Measurements from ENCODE around the gene OR4F6. TPM values are rescaled to one million over a fixed set of nuclear protein-coding genes. Genes with fewer than 3 reads are reported as not detected.

The OR4F6 gene
- total RNA-seq, 1 donor from 2014 or later = not detected

DNA sequence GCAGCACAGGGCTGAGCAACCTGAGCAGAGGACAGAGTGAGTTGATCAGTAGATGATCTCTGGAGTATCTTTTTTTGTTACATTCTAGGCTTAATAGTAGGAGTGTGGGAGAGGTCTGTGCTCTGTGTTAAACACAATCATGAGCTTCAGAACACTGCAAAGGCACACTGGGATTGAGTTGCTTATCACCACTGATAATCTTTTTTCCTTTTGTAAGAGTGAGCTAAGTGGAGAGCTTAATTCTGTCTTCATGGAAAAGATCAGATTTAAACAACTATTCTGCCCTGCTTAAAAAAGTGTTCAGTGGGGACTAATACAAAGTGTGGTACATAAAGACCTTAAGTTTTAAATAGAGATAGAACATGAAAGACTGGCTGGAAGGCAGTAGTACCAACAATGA, 1.1 kb downstream of the OR4F6 start:
- no peak for DNase-seq
- Mint-ChIP-seq H3K27me3 (peaks cover 11% of the 10 kb centered on the region), H3K4me3 (no peak overlapping the region), H3K4me1 (no peaks in the 10 kb centered on the region), H3K27ac (no peak overlapping the region), H3K9me3 (no peaks in the 10 kb centered on the region), H3K36me3 (ENCODE audit: low read depth) (no peaks in the 10 kb centered on the region)
- ChIA-PET POLR2A (no interaction called here), CTCF (no interaction called here)
- TF ChIP-seq, protein P1, sequence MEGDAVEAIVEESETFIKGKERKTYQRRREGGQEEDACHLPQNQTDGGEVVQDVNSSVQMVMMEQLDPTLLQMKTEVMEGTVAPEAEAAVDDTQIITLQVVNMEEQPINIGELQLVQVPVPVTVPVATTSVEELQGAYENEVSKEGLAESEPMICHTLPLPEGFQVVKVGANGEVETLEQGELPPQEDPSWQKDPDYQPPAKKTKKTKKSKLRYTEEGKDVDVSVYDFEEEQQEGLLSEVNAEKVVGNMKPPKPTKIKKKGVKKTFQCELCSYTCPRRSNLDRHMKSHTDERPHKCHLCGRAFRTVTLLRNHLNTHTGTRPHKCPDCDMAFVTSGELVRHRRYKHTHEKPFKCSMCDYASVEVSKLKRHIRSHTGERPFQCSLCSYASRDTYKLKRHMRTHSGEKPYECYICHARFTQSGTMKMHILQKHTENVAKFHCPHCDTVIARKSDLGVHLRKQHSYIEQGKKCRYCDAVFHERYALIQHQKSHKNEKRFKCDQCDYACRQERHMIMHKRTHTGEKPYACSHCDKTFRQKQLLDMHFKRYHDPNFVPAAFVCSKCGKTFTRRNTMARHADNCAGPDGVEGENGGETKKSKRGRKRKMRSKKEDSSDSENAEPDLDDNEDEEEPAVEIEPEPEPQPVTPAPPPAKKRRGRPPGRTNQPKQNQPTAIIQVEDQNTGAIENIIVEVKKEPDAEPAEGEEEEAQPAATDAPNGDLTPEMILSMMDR (IDR thresholded peaks at IDR 0.05) = no peak
- ATAC-seq (ENCODE audit: low read depth) = no peak
- intact Hi-C loops (cut with micrococcal nuclease) = no loop called here

- ATAC-seq (ENCODE audit: low read depth) (no peak), DNase-seq (no peak)
- CTCF ChIA-PET = no interaction called here
- H3K36me3 Mint-ChIP-seq (ENCODE audit: low read depth) = no peaks in the 10 kb centered on the region
- no peak overlapping the region for H3K27ac Mint-ChIP-seq
- POLR2A ChIA-PET = no interaction called here
- no peaks in the 10 kb centered on the region for H3K9me3 Mint-ChIP-seq
- no peak overlapping the region for H3K4me3 Mint-ChIP-seq
- no peaks in the 10 kb centered on the region for H3K4me1 Mint-ChIP-seq
- intact Hi-C loops (cut with micrococcal nuclease) = no loop called here
- TF ChIP-seq, protein P1 (IDR thresholded peaks at IDR 0.05) = no peak
- peaks cover 11% of the 10 kb centered on the region for H3K27me3 Mint-ChIP-seq
These were observed 1.6 kb downstream of the OR4F6 start for GRCh38 chr15:101804941-101805340.

DNA sequence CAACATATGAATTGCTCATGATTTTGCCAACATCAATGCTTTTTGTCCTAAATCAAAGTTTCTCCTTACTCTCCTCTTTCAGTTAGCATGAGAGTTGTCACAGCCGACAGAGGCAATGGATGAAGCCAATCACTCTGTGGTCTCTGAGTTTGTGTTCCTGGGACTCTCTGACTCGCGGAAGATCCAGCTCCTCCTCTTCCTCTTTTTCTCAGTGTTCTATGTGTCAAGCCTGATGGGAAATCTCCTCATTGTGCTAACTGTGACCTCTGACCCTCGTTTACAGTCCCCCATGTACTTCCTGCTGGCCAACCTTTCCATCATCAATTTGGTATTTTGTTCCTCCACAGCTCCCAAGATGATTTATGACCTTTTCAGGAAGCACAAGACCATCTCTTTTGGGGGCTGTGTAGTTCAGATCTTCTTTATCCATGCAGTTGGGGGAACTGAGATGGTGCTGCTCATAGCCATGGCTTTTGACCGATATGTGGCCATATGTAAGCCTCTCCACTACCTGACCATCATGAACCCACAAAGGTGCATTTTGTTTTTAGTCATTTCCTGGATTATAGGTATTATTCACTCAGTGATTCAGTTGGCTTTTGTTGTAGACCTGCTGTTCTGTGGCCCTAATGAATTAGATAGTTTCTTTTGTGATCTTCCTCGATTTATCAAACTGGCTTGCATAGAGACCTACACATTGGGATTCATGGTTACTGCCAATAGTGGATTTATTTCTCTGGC, 2.5 kb downstream of the OR4F6 start:
- H3K36me3 Mint-ChIP-seq (ENCODE audit: low read depth) = no peaks in the 10 kb centered on the region
- H3K27me3 Mint-ChIP-seq = peaks cover 11% of the 10 kb centered on the region
- H3K9me3 Mint-ChIP-seq = no peaks in the 10 kb centered on the region
- ChIA-PET CTCF (no interaction called here), POLR2A (no interaction called here)
- H3K27ac Mint-ChIP-seq = no peak overlapping the region
- no peaks in the 10 kb centered on the region for H3K4me1 Mint-ChIP-seq
- intact Hi-C loops (cut with micrococcal nuclease) = no loop called here
- DNase-seq = no peak
- ATAC-seq (ENCODE audit: low read depth) = no peak
- TF ChIP-seq, protein P1 (IDR thresholded peaks at IDR 0.05) = no peak
- no peak overlapping the region for H3K4me3 Mint-ChIP-seq

GRCh38 chr15:101807345-101807945, 4.1 kb downstream of the OR4F6 start:
- peaks cover 11% of the 10 kb centered on the region for H3K27me3 Mint-ChIP-seq
- ATAC-seq (ENCODE audit: low read depth) (no peak), DNase-seq (no peak)
- H3K36me3 Mint-ChIP-seq (ENCODE audit: low read depth) = no peaks in the 10 kb centered on the region
- intact Hi-C loops (cut with micrococcal nuclease) = no loop called here
- CTCF ChIA-PET = no interaction called here
- no peaks in the 10 kb centered on the region for H3K9me3 Mint-ChIP-seq
- TF ChIP-seq, protein P1 (IDR thresholded peaks at IDR 0.05) = no peak
- POLR2A ChIA-PET = no interaction called here
- no peaks in the 10 kb centered on the region for H3K4me1 Mint-ChIP-seq
- H3K27ac Mint-ChIP-seq = no peak overlapping the region
- H3K4me3 Mint-ChIP-seq = no peak overlapping the region

DNA sequence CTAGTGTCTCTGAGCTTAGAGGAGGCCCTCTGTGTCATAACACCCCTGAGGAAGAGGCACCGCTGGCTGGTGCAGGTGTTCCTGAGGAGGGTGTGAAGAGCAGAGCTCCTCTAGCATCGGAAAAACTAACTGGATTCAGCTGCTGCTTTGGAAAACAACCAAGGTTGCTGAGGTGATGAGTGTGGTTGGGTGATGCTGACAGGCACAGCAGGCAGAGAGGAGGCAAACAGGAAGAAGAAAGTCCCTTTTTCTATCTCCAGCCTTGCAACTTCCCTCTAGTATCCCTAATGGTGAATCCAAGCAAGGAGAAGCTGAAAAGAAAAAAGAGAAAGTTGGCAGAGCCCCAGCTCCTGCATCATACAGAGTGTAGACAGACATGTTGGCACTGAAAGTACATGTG, 4.9 kb downstream of the OR4F6 start:
- intact Hi-C loops (cut with micrococcal nuclease) = no loop called here
- Mint-ChIP-seq H3K27ac (no peak overlapping the region), H3K4me1 (no peaks in the 10 kb centered on the region), H3K4me3 (no peak overlapping the region), H3K27me3 (peaks cover 10% of the 10 kb centered on the region), H3K9me3 (no peaks in the 10 kb centered on the region), H3K36me3 (ENCODE audit: low read depth) (no peaks in the 10 kb centered on the region)
- DNase-seq (no peak), ATAC-seq (ENCODE audit: low read depth) (no peak)
- ChIA-PET CTCF (no interaction called here), POLR2A (no interaction called here)
- TF ChIP-seq, protein P1 (IDR thresholded peaks at IDR 0.05) = no peak

Measured in activated B cell treated with CpG ODN at 0.5 μM for 24 hours (primary cell).